SK-N-SH (cell line): ENCODE measurements around the gene PHACTR3.

Experiments used
- CTCF ChIP-seq: fragments of 200-600 bp; sonication (generic); IDR thresholded peaks from 2 replicates; pipeline ENCODE4 v1.6.1; 2017; ENCODE audit warnings: antibody characterized with exemption, mild to moderate bottlenecking, moderate library complexity
- EP300 ChIP-seq, 2 experiments: IDR thresholded peaks; 2 replicates each; pipeline versions ENCODE4 v1.4.0 to v1.6.1; 2012; ENCODE audit warnings: borderline replicate concordance in 1 of 2, low read depth in 1 of 2, low read length in 1 of 2
- JUND ChIP-seq: IDR thresholded peaks from 2 replicates; pipeline ENCODE4 v1.4.0; 2012
- MXI1 ChIP-seq: IDR thresholded peaks from 2 replicates; pipeline ENCODE4 v1.6.1; 2012; ENCODE audit warnings: mild to moderate bottlenecking, low read depth, low read length, improper control_type of control experiment
- RCOR1 ChIP-seq: fragments of 150-350 bp; IDR thresholded peaks from 2 replicates; pipeline ENCODE4 v1.6.1; 2017; ENCODE audit warnings: antibody characterized with exemption, low read length
- SIN3A ChIP-seq: IDR thresholded peaks from 2 replicates; pipeline ENCODE4 v1.6.1; 2012; ENCODE audit warnings: low read depth, mild to moderate bottlenecking, low read length, moderate library complexity, borderline replicate concordance
- SMC3 ChIP-seq: IDR thresholded peaks from 2 replicates; pipeline ENCODE4 v1.6.1; 2012; ENCODE audit warnings: low read depth, low read length, improper control_type of control experiment

DNA sequence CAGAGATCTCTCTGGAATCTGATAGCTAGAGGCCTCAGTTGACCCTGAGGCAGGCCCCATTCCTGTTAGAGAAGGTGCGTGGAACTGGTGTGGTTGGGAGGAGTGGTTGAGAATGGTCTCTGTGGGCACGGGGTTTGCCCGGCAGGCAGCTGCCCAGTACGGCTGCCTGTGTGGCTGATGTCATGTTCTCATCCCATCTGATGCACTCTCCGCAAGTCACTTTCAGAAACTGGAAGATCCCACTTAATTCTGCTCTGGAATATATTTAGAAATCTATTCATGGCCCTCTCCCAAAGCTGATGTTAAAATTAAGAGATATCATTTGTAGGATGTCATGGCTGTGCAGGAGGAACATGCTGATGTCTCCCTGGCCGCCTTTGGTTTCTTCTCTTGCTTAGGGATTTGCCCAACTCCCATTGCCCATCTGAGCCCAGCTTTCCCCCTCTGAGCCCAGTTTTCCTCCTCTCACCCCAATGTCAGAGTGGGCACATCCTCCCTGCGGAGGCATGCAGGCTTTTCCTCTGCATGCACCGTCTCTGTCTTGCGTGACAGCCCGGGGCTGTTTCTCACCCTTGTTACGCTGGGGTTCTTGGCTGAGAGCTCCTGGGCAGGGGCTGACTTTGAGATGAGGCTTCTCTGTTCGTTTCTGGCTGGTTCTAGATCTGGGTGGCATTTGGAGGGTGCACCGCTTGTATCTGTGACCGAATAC lies 21.0 kb downstream of the PHACTR3 start:
- TF ChIP-seq CTCF (no peak), JUND (no peak), RCOR1 (no peak), SMC3 (no peak), MXI1 (no peak), SIN3A (no peak), EP300 (IDR thresholded peaks at IDR 0.05; ENCODE audit: borderline replicate concordance in 1 of 2, low read depth in 1 of 2, low read length in 1 of 2) (no peak)
